Esophagus mucosa (tissue), 1 donor: ENCODE results near the gene CBFA2T3. TPM values are rescaled to one million over a fixed set of nuclear protein-coding genes. Genes with fewer than 3 reads are reported as not detected.

Experiments used
- ATAC-seq: fragments of 200-7000 bp; cut with Tn5 transposase; one replicate; pipeline ENCODE4 v1.9.1; 2020
- total RNA-seq: library from RNA; stranded (reverse); gene quantifications from one replicate; pipeline ENCODE4 v1.2.4, GENCODE V29; 2023
- donor health status: DM: yes; HTN: yes; CAD: no.

Gene CBFA2T3
- total RNA-seq, 1 donor from 2014 or later: 1.1 TPM

DNA sequence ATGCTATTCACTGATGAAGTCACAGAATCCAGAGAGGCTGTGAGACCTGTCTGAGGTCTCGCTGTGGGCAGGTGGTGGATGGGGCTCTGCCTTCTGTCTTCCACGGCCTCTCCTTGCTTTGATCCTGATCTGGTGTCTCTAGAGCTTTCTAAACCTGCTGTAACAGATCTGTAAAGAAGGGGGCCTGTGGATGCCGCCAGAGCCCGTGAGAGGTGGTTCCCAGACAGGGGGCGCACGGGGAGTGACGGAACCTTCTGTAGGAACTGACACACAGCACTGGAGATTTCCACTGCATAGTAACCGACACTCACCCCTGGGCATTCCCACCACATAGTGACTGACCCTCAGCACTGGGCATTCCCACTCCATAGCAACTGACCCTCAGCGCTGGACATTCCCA is 16.0 kb downstream of the CBFA2T3 start:
- ATAC-seq: no peak

GRCh38 chr16:88960516-88960915 is 16.5 kb downstream of the CBFA2T3 start:
- no peak for ATAC-seq

DNA sequence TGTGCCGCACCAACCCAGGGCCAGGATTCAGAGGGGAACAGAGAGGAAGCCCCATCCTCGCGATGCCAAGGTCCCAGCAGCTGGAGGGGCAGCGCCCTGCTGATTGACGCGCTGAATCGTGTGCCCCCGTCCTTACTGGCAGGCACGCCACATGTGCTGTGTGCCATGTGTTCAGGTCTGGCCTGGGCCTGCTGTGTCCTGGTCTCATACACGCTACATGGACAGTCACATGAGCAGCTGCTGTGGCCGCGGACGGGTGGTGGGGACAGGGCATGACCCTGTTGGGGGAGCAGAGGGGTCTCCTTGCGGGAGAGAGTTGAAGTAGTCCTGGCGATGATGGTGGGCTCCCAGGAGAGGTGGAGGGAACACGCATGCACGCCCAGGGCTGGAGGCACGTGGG is 18.0 kb downstream of the CBFA2T3 start:
- ATAC-seq: no peak

DNA sequence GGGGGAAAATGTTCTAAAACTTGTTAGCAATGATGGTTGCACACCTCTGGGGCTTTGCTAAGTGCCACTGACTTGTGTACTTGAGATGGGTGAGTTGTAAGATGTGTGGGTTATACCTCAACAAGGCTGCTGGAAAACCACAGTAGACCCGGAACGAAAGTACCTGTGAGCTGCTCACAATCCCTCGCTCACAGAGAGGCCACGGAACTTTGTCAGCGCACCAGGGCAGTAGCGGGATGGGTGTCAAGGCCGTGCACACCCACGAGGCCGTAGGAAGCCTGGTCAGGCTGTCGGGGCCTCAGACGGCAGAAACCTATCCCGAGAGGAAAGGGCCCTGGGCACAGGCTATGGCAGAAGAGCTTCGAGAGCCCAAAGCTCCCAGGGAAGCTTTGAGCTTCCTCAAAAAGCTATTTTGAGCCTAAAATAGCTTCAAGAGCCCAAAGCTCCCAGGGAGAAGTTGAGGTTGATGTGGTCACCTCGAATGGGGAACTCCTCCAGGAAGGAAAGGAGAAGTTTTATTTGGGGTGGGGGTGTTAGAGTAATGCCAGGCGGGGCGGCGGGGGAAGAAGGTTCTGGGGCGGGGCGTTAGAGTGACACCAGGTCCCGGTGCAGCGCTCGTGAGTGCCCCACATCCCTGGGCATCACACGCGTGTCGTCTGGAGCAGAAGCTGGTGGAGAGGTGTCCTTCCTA is 19.0 kb downstream of the CBFA2T3 start:
- no peak for ATAC-seq

DNA sequence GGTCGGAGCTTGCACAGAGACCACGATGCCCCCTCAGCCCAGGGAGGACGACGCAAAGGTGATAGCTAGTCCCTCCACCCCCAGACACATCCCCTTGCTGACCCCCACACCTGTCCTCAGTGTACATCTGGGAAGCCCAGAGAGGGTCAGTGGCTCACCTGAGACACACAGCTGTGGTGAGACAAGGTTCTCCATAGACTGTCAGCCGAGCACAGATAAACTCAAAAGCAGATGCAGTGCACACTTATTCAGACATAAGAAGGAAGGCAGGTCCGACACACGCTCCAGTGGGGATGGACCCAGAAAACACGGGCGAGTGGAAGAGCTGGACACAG is 19.6 kb downstream of the CBFA2T3 start:
- ATAC-seq: peak; percentile 19

GRCh38 chr16:88956546-88957432 is 20.2 kb downstream of the CBFA2T3 start:
- ATAC-seq: peak; percentile 26

DNA sequence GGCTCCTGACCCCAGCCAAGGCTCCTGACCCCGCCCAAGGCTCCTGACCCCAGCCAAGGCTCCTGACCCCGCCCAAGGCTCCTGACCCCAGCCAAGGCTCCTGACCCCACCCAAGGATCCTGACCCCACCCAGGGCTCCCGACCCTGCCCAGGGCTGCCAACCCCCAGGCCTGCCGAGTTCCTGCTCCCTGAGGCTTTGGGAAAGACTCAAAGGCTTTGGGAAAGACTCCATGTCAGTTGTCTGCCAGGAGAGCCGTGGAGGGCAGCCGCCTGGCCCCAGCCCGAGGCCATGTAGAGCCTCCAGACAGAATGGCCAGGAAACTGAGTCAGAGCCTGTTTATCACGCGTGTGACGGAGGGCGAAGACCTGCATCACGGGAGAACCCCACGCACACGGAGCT is 21.1 kb downstream of the CBFA2T3 start:
- no peak for ATAC-seq

GRCh38 chr16:88953003-88953690 is 23.9 kb downstream of the CBFA2T3 start:
- ATAC-seq: no peak

DNA sequence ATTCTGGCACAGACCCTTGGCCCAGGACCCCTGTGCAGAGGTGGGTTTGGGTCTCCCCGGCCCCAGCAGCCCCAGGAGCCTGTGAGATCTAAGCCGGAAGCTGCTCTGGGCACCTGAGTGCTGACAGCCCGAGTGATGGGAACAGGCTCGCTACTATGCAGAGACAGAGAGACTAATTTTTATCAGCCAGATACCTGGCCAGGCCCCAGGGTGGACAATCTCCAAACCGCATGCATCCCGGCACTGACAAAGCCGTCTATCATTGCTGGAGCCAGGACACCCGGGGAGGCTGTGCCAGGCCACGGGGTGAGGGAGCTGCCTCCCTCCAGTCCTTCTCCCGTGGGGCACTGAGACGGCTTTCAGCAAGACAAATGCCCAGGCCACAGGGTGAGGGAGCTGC is 25.0 kb downstream of the CBFA2T3 start:
- ATAC-seq: peak; percentile 8

DNA sequence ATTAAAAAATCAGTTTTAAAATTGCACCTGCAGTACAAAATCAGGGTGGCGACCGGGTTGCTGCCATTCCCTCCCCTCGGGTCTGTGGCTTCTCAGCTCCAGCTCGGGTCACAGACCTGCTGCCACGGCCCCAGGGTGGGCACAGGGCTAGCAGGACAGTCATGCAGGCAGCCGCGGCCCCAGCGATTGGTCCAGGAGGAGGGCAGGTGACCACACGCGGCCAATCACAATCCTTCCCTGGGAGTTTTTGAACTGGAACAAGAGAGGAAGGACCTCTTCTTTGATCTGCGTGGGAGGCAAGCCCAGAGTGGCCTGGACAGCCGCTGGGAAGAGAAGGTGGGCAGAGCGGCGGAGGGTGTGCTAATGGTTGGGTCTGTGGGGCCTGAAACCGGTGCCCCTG is 25.5 kb downstream of the CBFA2T3 start:
- ATAC-seq: no peak

DNA sequence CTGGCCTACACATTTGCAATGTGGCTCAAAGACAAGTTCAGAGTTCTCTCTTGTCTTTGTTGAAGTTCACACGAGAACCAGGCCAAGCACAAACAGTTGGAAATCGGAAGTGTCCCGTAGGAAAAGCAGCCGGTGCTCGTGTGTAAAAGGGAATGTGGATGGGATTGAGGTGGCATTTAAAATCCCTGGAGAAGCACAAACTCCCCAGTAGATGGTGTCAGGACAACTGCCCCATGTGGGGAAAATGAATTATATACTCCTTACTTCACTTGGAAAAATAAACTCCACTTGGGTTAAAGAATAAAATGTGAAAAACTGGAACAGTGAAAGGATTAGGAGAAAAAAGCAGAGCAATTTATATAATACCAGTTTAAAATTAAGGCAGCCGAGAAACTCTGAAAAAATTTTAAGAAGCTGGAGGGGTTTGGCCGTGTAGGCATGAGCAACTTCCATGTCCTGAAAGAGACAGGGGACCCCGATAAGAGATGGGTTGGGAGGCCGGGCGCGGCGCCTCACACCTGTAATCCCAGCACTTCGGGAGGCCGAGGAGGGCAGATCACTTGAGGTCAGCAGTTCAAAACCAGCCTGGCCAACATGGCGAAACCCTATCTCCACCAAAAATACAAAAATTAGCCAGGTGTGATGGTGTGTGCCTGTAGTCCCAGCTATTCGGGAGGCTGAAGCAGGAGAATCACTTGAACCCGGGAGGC is 28.1 kb downstream of the CBFA2T3 start:
- ATAC-seq: no peak

DNA sequence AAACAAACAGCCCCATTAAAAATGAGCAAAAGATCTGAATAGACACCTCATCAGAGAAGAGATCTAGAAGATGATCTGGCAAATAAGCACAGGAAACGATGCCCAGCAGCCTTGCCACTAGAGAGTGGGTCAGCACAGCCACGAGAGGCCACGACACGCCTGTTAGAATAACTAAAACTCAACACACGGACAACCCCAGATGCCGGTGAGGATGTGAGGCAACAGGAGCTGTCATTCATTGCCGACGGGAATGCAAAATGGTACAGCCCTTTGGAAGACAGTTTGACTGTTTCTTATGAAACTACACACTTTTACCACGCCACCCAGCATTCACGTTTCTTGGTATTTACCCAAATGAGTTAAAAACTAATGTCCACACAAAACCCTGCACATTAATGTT is 31.5 kb downstream of the CBFA2T3 start:
- ATAC-seq: no peak

DNA sequence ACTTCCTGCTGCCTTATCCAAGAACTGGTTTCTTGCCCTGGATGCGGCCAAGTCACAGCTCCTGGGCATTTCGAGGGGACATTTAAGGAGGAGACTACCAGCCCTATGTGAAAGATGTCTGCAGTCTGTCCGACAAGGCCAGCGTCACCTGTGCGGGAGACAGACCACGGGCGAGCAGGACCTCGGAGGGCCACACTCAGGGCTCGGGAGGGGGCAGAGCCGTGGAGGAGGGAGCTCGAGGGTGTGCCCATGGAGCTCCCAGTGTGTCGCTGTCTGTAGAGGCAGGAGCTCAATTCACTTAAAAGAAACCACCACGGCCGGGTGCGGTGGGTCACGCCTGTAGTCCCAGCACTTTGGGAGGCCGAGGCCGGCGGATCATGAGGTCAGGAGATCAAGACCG is 33.3 kb downstream of the CBFA2T3 start:
- ATAC-seq: no peak

DNA sequence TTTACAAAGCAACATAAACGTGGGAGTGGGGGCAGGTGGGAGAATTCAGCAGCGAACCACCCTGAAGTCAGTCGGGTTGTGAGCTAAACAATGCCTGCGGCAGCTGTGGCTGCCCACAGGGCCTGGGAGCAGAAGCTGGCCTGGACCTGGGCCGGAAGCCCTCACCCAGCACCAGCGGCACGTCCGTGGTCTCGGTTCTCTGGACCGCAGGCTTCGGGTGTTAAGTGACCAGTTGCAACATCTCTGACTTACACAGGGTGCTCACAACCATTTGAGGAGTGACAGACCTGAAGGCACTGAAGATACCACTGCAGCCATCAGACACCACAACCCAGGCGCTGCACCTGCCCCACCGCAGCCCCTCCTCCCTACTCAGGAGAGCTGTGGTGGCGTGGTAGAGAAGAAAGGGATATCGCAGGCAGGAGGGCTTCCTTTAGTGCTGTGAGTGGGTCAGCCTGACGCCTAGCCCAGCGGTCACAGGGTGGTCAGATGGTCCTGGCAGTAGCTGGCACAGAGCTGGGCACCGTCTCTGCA is 33.8 kb downstream of the CBFA2T3 start:
- no peak for ATAC-seq

GRCh38 chr16:88941913-88942909 is 34.8 kb downstream of the CBFA2T3 start:
- peak; percentile 49 for ATAC-seq

- ATAC-seq: no peak
Observed at GRCh38 chr16:88940862-88941817, 35.9 kb downstream of the CBFA2T3 start.

- ATAC-seq: no peak
Observed at GRCh38 chr16:88939972-88940861, 36.8 kb downstream of the CBFA2T3 start.

DNA sequence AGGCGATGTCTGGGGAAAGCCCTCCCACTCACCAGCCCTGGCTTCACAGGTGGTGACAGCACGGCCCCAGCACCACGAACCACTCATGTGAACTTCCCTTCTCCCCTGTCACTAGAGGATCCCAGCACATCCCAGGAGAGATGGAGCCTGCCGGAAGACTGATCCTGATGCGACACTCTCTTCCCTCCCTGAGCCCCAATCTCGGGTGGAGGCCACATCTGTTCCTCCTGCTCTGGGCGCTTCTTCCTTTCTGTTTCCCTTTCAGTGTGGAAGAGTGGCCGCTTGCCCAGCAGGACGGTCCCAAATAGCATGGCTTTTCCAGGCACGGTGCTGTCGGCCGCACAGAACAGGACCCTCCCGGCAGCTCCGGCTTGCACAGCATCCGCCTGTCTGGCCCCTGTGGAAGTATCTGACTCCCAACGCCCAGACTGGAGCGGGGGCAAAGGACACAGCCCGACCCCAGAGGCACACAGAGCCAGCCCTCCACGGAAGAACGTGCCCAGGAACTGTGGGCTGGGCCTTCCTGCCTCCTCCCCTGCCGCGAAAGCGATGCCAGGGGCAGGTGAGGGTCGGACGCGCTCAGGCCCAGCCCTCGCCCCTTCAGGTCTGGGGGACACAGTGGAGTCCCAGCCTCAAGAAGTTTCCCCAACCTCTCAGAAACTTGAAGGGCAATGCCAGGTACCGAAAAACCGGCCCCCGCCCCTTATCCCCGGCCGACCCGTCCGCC is 37.6 kb downstream of the CBFA2T3 start:
- ATAC-seq: no peak
